ENCODE results near the gene AMBN.

The AMBN gene

DNA sequence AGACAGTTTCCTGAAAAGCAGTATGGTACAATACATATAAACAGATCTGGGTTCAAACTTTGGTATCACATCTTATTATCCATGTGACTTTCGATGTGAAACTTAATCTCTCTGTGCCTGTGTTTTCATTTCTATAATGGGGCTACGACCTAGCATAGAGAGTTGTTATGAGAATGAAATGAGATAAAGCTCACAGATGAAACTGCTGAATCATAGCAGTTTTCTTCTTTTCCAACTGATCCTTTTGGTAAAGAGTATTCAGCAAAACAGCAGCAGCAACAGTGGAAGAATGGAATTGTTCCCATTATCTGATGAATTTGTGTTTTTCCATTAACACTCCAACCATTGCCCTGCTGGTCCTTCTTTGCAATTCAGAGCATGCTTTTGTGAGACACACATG is 16.3 kb downstream of the AMBN start:
- FAIRE-seq (no peak), DNase-seq (ENCODE audit: insufficient read length, low spot score) (no peak)
- TF ChIP-seq, protein P1, sequence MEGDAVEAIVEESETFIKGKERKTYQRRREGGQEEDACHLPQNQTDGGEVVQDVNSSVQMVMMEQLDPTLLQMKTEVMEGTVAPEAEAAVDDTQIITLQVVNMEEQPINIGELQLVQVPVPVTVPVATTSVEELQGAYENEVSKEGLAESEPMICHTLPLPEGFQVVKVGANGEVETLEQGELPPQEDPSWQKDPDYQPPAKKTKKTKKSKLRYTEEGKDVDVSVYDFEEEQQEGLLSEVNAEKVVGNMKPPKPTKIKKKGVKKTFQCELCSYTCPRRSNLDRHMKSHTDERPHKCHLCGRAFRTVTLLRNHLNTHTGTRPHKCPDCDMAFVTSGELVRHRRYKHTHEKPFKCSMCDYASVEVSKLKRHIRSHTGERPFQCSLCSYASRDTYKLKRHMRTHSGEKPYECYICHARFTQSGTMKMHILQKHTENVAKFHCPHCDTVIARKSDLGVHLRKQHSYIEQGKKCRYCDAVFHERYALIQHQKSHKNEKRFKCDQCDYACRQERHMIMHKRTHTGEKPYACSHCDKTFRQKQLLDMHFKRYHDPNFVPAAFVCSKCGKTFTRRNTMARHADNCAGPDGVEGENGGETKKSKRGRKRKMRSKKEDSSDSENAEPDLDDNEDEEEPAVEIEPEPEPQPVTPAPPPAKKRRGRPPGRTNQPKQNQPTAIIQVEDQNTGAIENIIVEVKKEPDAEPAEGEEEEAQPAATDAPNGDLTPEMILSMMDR (IDR thresholded peaks at IDR 0.05; ENCODE audit: insufficient read depth, missing control alignments) = no peak

DNA sequence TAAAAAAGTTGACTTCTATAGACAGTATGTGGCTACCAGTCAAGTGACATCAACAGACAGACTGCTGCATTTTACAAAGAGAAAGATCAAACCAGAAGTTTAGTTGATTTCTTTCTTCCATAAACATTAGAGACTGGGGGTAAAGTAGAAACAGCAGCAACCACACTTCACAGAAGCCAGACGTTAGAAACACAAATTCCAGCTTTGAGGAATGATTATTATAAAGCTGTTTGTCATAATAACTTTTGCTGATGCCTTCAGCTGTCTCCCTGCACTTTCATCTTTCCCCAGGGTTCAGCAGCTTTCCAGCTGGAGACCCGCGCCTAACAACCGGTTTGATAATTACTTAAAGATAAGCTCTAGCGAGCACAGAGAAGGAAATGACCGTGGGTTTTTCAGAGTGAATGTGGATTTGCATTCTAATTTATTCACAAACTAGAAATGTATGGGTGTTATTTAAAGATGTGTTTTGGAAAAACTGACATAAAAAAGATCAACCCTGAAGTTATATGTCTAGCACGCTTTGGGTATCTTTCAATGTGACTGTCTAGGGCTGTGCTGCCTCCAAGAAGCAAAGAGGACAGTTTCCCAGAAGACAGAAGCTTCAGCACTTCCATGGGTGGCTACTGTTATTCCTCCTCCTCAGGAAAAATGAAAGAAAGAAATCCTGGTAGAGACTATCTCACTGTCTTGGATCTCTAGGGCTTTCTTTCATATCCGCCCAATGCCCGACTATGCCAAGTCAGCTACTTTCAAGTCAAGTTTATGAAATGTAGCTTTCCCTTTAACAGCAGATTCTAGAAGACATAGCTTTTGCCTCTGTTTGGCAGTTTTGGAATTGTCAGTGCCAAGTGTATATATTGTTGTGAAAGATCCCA is 21.5 kb downstream of the AMBN start:
- TF ChIP-seq, protein P1 (IDR thresholded peaks at IDR 0.05; ENCODE audit: insufficient read depth, missing control alignments) = no peak
- no peak for FAIRE-seq
- DNase-seq (ENCODE audit: insufficient read length, low spot score) = no peak

DNA sequence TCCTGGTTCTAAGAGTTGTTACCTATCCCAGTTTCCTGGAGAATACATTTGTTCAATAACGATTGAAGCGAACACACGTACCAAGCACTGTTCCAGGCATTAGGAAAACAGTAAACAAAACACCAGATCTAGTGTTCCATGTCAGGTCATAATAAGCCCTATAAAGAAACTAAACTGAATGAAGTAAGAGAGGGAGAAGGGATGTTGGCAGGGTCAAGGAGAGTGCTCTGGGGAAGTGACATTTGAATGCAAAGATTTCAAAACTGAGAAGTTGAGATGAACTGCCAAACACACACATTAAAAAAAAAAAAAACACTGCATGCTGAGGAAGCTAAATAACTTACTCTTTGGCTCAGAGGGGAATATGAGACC is 22.1 kb downstream of the AMBN start:
- DNase-seq (ENCODE audit: insufficient read length, low spot score) (no peak), FAIRE-seq (no peak)
- TF ChIP-seq, protein P1 (IDR thresholded peaks at IDR 0.05; ENCODE audit: insufficient read depth, missing control alignments) = no peak

DNA sequence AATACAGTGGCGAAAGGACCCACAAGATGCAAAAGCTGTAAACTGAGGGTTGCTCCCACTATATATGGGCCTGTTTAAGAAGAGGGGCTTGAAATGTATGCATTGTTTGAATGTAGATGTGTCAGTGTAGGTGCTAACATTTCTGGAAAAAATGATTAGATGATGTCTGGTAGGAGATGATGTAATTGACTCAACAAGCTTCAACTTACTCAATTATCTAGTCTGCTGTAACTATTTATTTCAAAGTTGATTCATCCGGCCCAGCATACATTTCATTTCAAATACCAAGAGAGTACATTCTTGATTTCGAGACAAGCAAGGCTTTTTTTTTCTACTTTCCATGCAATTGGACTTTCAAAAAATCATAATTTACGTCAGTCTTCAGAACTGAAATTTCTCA is 27.2 kb downstream of the AMBN start:
- DNase-seq (ENCODE audit: insufficient read length, low spot score) (no peak), FAIRE-seq (no peak)

DNA sequence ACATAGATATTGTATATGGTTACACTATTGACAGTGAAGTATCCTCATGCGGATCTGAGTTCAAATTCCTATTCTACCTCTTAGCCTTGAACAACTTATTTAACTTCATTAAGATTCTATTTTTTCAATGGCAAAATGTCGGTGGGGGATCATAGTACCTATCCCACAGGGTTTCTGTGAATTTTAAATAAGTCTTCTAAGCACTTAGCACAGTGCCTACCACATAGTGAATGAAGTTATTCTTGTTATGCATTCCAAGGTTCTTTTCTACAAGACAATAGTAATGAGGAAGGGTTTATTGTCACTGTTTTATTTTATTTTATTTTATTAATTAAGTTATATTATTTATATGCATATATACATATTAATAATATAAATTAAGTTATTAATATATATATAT is 27.7 kb downstream of the AMBN start:
- no peak for FAIRE-seq
- DNase-seq (ENCODE audit: insufficient read length, low spot score) = no peak

More for the DNA sequence above, 27.2 kb downstream of the AMBN start:
- TF ChIP-seq, protein P1 (IDR thresholded peaks at IDR 0.05; ENCODE audit: insufficient read depth, missing control alignments) = no peak

DNA sequence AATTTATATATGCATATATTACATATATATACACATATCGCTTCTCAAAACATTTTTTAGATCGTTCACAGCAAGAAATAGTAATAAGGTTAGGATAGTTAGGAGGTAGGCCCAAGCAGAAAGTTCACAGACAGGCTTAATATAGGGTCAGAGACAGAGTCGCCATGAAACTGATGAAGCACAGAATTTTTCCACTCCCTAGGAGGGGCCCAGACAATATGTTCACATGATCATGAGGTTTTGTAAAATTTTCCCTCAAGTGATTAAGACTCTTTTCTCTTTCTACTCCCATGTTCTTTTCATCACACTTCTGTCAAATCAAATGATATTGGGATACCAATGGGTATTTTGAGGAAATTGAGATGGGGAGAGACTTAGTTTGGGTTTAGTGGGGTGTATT is 31.3 kb downstream of the AMBN start:
- FAIRE-seq (no peak), DNase-seq (ENCODE audit: insufficient read length, low spot score) (no peak)

More for the DNA sequence above, 27.7 kb downstream of the AMBN start:
- TF ChIP-seq, protein P1 (IDR thresholded peaks at IDR 0.05; ENCODE audit: insufficient read depth, missing control alignments) = no peak

More for the DNA sequence above, 31.3 kb downstream of the AMBN start:
- TF ChIP-seq, protein P1 (IDR thresholded peaks at IDR 0.05; ENCODE audit: insufficient read depth, missing control alignments) = no peak
